Endothelial cell of umbilical vein (primary cell): ENCODE measurements around the gene FIS1. TPM values are rescaled to one million over a fixed set of nuclear protein-coding genes. Genes with fewer than 3 reads are reported as not detected.

Experiments used
- BruUV-seq: library from RNA; stranded (reverse); fragments of 400-500 nt; replicated peaks from 2 replicates; lab custom pipeline; 2021; lab: Mats Ljungman, UMichigan
- CTCF ChIA-PET: fragments of 300-600, 350-600 bp; sonication (Branson Sonifier 250); formaldehyde crosslinking; loops from one replicate; lab custom pipeline; 2021; ENCODE audit warnings: antibody characterized with exemption, inconsistent platforms; lab: Charles Lee
- POLR2A ChIA-PET: fragments of 300-600, 350-600 bp; sonication (Branson Sonifier 250); formaldehyde crosslinking; loops from one replicate; lab custom pipeline; 2021; ENCODE audit warnings: antibody characterized with exemption, inconsistent platforms; lab: Charles Lee
- DNase-seq: peaks from one replicate; pipeline ENCODE4 v3.0.0-alpha.2; 2011; ENCODE audit warnings: low read depth, low spot score
- FAIRE-seq: peaks from 2 replicates; lab custom pipeline; 2011; peaks lifted over from hg19 to GRCh38; lab: Jason Lieb, UNC
- H2AFZ ChIP-seq: 2 replicates; pipeline ENCODE4 v1.6.0; 2012; ENCODE audit warnings: low read depth, low read length, control low read depth, inconsistent platforms
- H3K27ac ChIP-seq: 2 replicates; pipeline ENCODE4 v1.5.1; 2011; ENCODE audit warnings: low read depth, mild to moderate bottlenecking, control low read depth, low read length, moderate library complexity; ENCODE audit not compliant: insufficient read depth
- H3K27me3 ChIP-seq, 2 experiments: 2 replicates each; pipeline versions ENCODE4 v1.6.0 to v1.6.1; 2011; ENCODE audit warnings: low read length in 2 of 2, mixed read lengths in 1 of 2; ENCODE audit not compliant: control insufficient read depth in 2 of 2, insufficient read depth in 2 of 2
- H3K36me3 ChIP-seq, 2 experiments: 2 replicates in 1 of 2; 3 replicates in 1 of 2; pipeline ENCODE4 v1.5.1; 2011; ENCODE audit warnings: low read length in 2 of 2, mild to moderate bottlenecking in 1 of 2, moderate library complexity in 1 of 2; ENCODE audit not compliant: control insufficient read depth in 2 of 2, insufficient read depth in 2 of 2; ENCODE audit errors: extremely low read depth in 1 of 2
- H3K4me1 ChIP-seq: 3 replicates; pipeline ENCODE4 v1.5.1; 2011; ENCODE audit warnings: mild to moderate bottlenecking, low read length; ENCODE audit not compliant: control insufficient read depth, insufficient read depth; ENCODE audit errors: extremely low read depth
- H3K4me2 ChIP-seq: 2 replicates; pipeline ENCODE4 v1.6.1; 2011; ENCODE audit warnings: low read length, control low read depth, mixed read lengths; ENCODE audit not compliant: insufficient read depth
- H3K4me3 ChIP-seq, 3 experiments: fragments of 200-600 bp in 1 of 3; sonication (generic), shearing (Covaris generic) in 1 of 3; replicated peaks in 1 of 3; 2 replicates each; pipeline ENCODE4 v1.5.1; 2011 to 2016; ENCODE audit warnings: control low read depth in 3 of 3, low read length in 3 of 3, mild to moderate bottlenecking in 2 of 3, inconsistent platforms in 1 of 3, low read depth in 1 of 3, moderate library complexity in 1 of 3; ENCODE audit not compliant: insufficient read depth in 1 of 3
- H3K79me2 ChIP-seq: 2 replicates; pipeline ENCODE4 v1.6.0; 2012; ENCODE audit warnings: low read length, inconsistent platforms; ENCODE audit not compliant: control insufficient read depth, insufficient read depth
- H3K9ac ChIP-seq: replicated peaks from 2 replicates; pipeline ENCODE3; 2011; ENCODE audit warnings: low read length, control low read depth; ENCODE audit not compliant: insufficient read depth; ENCODE audit errors: extremely low read depth
- H3K9me1 ChIP-seq: replicated peaks from 3 replicates; pipeline ENCODE4 v1.6.0; 2011; ENCODE audit warnings: mild to moderate bottlenecking, low read length; ENCODE audit not compliant: control insufficient read depth, insufficient read depth; ENCODE audit errors: extremely low read depth
- H3K9me3 ChIP-seq: replicated peaks from 2 replicates; pipeline ENCODE4 v1.5.1; 2012; ENCODE audit warnings: low read length, inconsistent platforms; ENCODE audit not compliant: control insufficient read depth, insufficient read depth
- H4K20me1 ChIP-seq: replicated peaks from 2 replicates; pipeline ENCODE3; 2011; ENCODE audit warnings: mild to moderate bottlenecking, low read length; ENCODE audit not compliant: control insufficient read depth, insufficient read depth; ENCODE audit errors: extremely low read depth
- CTCF ChIP-seq, 2 donors: IDR thresholded peaks; 1 replicate in 1 of 2; 2 replicates in 1 of 2; pipeline ENCODE4 v1.5.1; 2011; ENCODE audit warnings: low read length in 2 of 2, mild to moderate bottlenecking in 2 of 2, moderate library complexity in 2 of 2, control low read depth in 1 of 2, inconsistent platforms in 1 of 2, low read depth in 1 of 2; ENCODE audit not compliant: insufficient read depth in 1 of 2; ENCODE audit errors: extremely low read depth in 1 of 2
- MYC ChIP-seq: IDR thresholded peaks from one replicate; pipeline ENCODE4 v1.6.1; 2011; ENCODE audit warnings: mild to moderate bottlenecking, low read depth, low read length
- POLR2A ChIP-seq: IDR thresholded peaks from 2 replicates; pipeline ENCODE4 v1.6.1; 2012; ENCODE audit warnings: low read depth, mild to moderate bottlenecking, control low read depth, low read length
- POLR2AphosphoS5 ChIP-seq: IDR thresholded peaks from 2 replicates; pipeline ENCODE4 v1.6.1; 2012; ENCODE audit warnings: low read depth, mild to moderate bottlenecking, control low read depth, low read length, moderate library complexity; ENCODE audit not compliant: insufficient read depth
- dilution Hi-C: fragments of 300-500 bp; cut with MboI; formaldehyde crosslinking; loops from one replicate; pipeline ENCODE4 v1.15.0; 2019; ENCODE audit warnings: low sequenced_read_pairs; ENCODE audit not compliant: extremely low pct_ligation_motif_present
- intact Hi-C: fragments of 100-400 bp; cut with micrococcal nuclease; formaldehyde crosslinking; loops from one replicate; pipeline ENCODE4 v1.10.0; 2022
- polyA plus RNA-seq, 4 experiments: library from polyadenylated mRNA; depleted of rRNA in 3 of 4; stranded (reverse) in 3 of 4; unstranded in 1 of 4; fragments of >200 nt; gene quantifications; 2 replicates each; pipeline versions ENCODE4 v1.2.1 to v1.2.3, GENCODE V29; 2011 to 2012; ENCODE audit warnings: missing spikeins in 1 of 4
- total RNA-seq: library from RNA; stranded (reverse); gene quantifications from 2 replicates; pipeline ENCODE4 v1.2.3, GENCODE V29; 2021

Gene FIS1
- total and polyA plus RNA-seq, 2 donors (not counting 3 experiments of a cell fraction or from before 2014, with no cell fraction given), result 132 to 330 TPM

DNA sequence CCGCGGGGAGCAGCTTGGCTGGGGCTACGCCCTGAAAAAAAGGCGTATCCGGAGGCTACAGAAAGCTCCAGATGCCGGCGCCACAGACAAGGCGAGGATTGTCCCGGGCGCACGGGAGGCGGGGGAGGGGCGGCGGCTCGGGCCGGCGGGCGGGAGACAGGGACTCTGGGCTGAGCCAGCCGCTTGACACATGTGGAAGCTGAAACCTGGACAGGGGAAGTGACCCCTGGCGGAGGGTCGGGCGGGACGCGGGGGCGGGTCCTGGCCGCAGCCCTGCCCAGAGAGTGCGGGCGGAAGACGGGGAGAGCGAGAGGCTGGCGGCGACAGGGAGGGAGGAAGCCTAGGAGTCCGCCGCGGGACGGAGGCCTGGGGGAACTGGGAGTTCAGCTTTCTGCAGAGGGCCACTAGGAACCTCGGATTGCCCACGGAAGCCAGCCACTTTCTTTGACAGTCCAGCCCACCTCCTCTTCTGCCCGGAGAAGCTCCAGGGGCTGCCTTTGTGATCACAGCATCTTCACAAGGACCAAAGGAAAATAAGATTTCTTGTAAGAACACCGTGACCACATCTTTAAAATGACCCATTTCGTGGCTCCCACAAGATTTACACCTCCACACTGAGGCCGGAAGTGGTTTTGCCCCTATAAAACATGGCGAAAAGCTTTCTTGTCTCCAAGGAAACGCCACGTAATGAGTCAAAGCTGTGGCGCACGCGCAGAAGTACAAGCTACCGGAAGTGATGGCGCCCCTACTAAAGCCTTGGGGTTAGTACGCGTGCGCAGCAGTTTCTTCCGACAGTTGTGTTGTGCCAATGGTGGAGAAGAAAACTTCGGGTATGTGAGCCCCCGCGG lies 27.3 kb downstream of the FIS1 start, which contains the start of the genes PLOD3 and ZNHIT1:
TSS of gene PLOD3 (minus strand) at position 194 of the 848 bp plus-strand sequence. CDS start 307 bp downstream, outside the sequence.
TSS of gene ZNHIT1 (plus strand) at position 778 of the 848 bp plus-strand sequence. CDS start at position 809, 31 bp downstream.
- H3K27me3 ChIP-seq, result no peaks in the 10 kb centered on the region
- ChIA-PET POLR2A (interaction anchor here (1.0 to 2.1 kb wide), 2 partner anchors 9 to 27 kb away, joined by 3 to 12 read pairs; partner anchors contain the start of gene FIS1), CTCF (interaction anchor here (0.7 to 4.5 kb wide), 23 partner anchors 9 to 104 kb away, joined by 3 to 112 read pairs (median 5); partner anchors contain the start of genes CLDN15, FIS1 and IFT22)
- peak within 1 kb of the TSS; percentile 75 to 84 (median 78) for H3K4me3 ChIP-seq
- H3K9me1 ChIP-seq, result no peaks in the 10 kb centered on the region
- peak within 1 kb of the TSS; percentile 42 for H2AFZ ChIP-seq
- dilution Hi-C loops (no loop called here), intact Hi-C loops (loop anchor here (1.0 kb wide), 3 partner anchors 22 to 35 kb away; partner anchors contain the start of gene FIS1)
- DNase-seq (peak; percentile 98), FAIRE-seq (peak; percentile 100)
- BruUV-seq, result no TSS peak
- H3K79me2 ChIP-seq, result peaks cover 53% of the 10 kb centered on the region
- no peaks in the 10 kb centered on the region for H3K9me3 ChIP-seq
- TF ChIP-seq POLR2A, result peak; percentile 87
- TF ChIP-seq MYC, result no peak
- peak in 1 of 2 donors; percentile 10 for TF ChIP-seq CTCF (IDR thresholded peaks at IDR 0.05; ENCODE audit: extremely low read depth in 1 of 2, insufficient read depth in 1 of 2, low read depth in 1 of 2, low read length in 2 of 2)
- peak; percentile 75 for TF ChIP-seq POLR2AphosphoS5
- H4K20me1 ChIP-seq, result no peaks in the 10 kb centered on the region
- peak within 1 kb of the TSS; percentile 93 for H3K4me2 ChIP-seq
- peak within 1 kb of the TSS; percentile 67 for H3K9ac ChIP-seq
- peaks cover 3 to 13% of the 10 kb centered on the region in 2 experiments for H3K36me3 ChIP-seq
- peaks cover 13% of the 10 kb centered on the region for H3K4me1 ChIP-seq
- peak within 1 kb of the TSS; percentile 79 for H3K27ac ChIP-seq
